ENCODE results near the gene HNF1B. TPM values are rescaled to one million over a fixed set of nuclear protein-coding genes. Genes with fewer than 3 reads are reported as not detected.
A peak's percentile ranks its signal among the peaks of the same experiment; 100 is the strongest.

Gene HNF1B
- polyA plus RNA-seq (2013), result not detected

DNA sequence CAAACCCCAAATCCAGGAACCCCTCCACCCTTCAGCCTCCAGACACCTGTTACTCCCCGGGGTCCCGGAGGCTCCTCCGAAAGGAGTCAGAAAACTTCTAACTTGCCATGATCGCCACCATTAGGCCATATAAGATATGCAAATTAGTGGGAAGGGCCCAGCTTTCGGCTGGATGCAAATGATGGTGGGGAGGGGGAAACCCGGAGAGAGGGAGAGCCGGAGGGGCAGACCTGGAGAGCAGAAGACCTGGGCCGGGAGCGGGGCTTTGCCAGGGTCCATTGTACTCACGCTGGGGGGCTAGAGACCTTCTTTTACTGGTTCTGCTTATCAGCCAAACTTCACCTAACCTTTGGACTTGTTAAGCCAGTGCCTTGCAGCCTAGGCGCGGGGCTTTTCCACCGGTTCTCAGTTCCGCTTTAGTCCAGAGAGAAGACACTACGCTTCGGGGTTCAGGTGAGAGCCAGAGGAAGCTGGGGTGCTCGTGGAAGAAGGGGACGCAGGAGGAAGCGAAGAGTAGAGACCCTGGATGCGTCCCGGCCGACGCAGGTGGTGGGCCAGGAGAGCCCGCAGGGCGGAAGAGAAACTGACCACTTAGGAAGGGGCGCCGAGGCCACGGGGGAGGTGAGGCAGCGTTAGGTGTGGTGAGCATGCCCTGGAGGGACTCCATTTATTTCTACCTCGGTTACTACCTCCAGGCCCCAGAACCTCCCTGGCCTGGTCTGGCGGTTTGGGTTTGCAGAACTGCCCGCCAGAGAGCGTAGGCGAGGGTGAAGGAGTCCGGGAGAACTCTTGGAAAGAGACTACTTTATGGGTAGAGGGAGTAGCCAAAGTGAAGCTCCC is at the start of gene HNF1B:
Gene HNF1B (minus strand): TSS at position 99 of the 840 bp plus-strand sequence. CDS start 175 bp downstream, outside the sequence.
- ChIA-PET POLR2A (no interaction called here), CTCF (interaction anchor here (1.0 to 1.7 kb wide), 4 partner anchors 8 to 25 kb away, joined by 3 to 6 read pairs (median 4); no protein-coding TSS in a partner anchor)
- peaks cover 5 to 83% (median 48%) of the 10 kb centered on the region in 5 experiments for H3K27me3 ChIP-seq (replicated peaks in 2 of 5; ENCODE audit: control insufficient read depth in 4 of 5, insufficient read depth in 5 of 5, low read length in 4 of 5)
- DNase-seq, result peak in 2 of 3 donors; percentile 69 to 72
- peaks cover 3 to 40% (median 34%) of the 10 kb centered on the region in 4 experiments for H3K4me1 ChIP-seq (ENCODE audit: control extremely low read depth in 1 of 4, control insufficient read depth in 4 of 4, insufficient read depth in 4 of 4, low read length in 3 of 4)
- H3K9me3 ChIP-seq (ENCODE audit: control extremely low read depth in 1 of 5, control insufficient read depth in 4 of 5, insufficient read depth in 2 of 5, low read depth in 1 of 5, low read length in 4 of 5), result no peaks in the 10 kb centered on the region
- H3K27ac ChIP-seq (ENCODE audit: insufficient read depth in 1 of 2, low read depth in 1 of 2, low read length in 2 of 2, poor library complexity in 1 of 2, severe bottlenecking in 2 of 2), result no peak within 1 kb of the TSS
- no peaks in the 10 kb centered on the region for H3K36me3 ChIP-seq (ENCODE audit: control insufficient read depth in 4 of 4, insufficient read depth in 4 of 4, low read length in 3 of 4)
- 2% methylated on average over 29 of the region's 35 CpGs for WGBS (ENCODE audit: insufficient coverage)
- peak within 1 kb of the TSS in 2 of 7 experiments; percentile 39 to 51 for H3K4me3 ChIP-seq (ENCODE audit: control insufficient read depth in 1 of 7, extremely low read depth in 1 of 7, insufficient read depth in 4 of 7, low read depth in 2 of 7, low read length in 6 of 7)

GRCh38 chr17:37792787-37793186 is 47.9 kb upstream of the HNF1B start:
- Histone ChIP-seq H3K36me3 (ENCODE audit: control insufficient read depth in 4 of 4, insufficient read depth in 4 of 4, low read length in 3 of 4) (no peaks in the 10 kb centered on the region), H3K4me1 (ENCODE audit: control extremely low read depth in 1 of 4, control insufficient read depth in 4 of 4, insufficient read depth in 4 of 4, low read length in 3 of 4) (no peaks in the 10 kb centered on the region), H3K27me3 (replicated peaks in 2 of 5; ENCODE audit: control insufficient read depth in 4 of 5, insufficient read depth in 5 of 5, low read length in 4 of 5) (peaks cover 0 to 16% (median 0%) of the 10 kb centered on the region in 5 experiments), H3K4me3 (ENCODE audit: control insufficient read depth in 1 of 7, extremely low read depth in 1 of 7, insufficient read depth in 4 of 7, low read depth in 2 of 7, low read length in 6 of 7) (no peak overlapping the region), H3K9me3 (ENCODE audit: control extremely low read depth in 1 of 5, control insufficient read depth in 4 of 5, insufficient read depth in 2 of 5, low read depth in 1 of 5, low read length in 4 of 5) (no peaks in the 10 kb centered on the region), H3K27ac (ENCODE audit: insufficient read depth in 1 of 2, low read depth in 1 of 2, low read length in 2 of 2, poor library complexity in 1 of 2, severe bottlenecking in 2 of 2) (no peak overlapping the region)
- 100% methylated on average over 1 of the region's 2 CpGs for WGBS (ENCODE audit: insufficient coverage)
- DNase-seq, result no peak
- POLR2A ChIA-PET, result no interaction called here
- CTCF ChIA-PET, result interaction anchor here (0.7 to 1.8 kb wide), 4 partner anchors 13 to 143 kb away, joined by 3 to 7 read pairs (median 4); no protein-coding TSS in a partner anchor

DNA sequence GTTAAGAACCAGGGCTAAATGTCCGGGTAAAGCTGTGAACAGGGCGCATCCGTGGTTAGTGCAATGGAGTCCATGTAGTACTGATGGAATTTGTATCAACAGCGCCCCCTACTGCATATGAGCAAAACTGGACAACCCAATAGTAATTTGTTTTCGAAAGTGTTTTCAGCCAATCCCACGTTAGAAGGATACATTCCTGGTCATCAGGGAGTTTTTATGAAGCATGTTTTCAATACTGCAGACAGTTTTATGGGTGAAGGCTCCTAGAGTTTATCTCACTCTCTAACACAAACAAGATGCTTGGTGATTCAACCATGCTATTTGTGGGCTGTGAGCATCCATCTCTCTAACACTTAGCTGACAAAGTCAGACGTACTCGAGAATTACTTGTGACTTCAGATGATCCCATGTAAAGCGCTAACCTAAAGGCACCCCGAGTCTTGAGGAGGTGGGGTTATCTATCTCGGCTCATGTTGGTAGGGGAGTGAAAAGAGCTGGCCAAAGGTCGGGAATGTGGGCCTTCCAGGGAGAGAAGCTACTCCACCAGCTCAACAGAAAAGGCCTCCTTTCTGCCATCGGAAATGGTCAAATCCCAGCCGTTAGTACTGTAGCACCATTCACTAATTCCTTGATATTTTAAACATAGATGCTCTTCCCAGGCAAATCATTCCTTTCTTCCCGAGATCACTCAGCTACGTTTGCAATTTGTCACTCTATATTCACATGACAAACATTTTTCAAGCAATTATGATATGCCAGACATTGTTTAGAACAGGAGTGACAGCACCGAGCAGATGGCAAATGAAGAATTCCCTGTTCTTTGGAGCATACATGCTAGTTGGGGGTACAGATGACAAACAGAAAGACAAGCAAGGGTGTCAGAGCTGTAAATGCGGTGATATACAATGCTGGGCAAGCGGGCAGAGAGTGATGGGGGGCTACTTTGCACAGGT is 46.9 kb upstream of the HNF1B start:
- 79% methylated on average over 19 of the region's 19 CpGs for WGBS (ENCODE audit: insufficient coverage)
- peaks cover 0 to 16% (median 0%) of the 10 kb centered on the region in 5 experiments for H3K27me3 ChIP-seq (replicated peaks in 2 of 5; ENCODE audit: control insufficient read depth in 4 of 5, insufficient read depth in 5 of 5, low read length in 4 of 5)
- ChIA-PET POLR2A (no interaction called here), CTCF (interaction anchor here (0.6 to 1.8 kb wide), 8 partner anchors 18 to 154 kb away, joined by 3 to 7 read pairs (median 4); no protein-coding TSS in a partner anchor)
- no peaks in the 10 kb centered on the region for H3K9me3 ChIP-seq (ENCODE audit: control extremely low read depth in 1 of 5, control insufficient read depth in 4 of 5, insufficient read depth in 2 of 5, low read depth in 1 of 5, low read length in 4 of 5)
- no peaks in the 10 kb centered on the region for H3K4me1 ChIP-seq (ENCODE audit: control extremely low read depth in 1 of 4, control insufficient read depth in 4 of 4, insufficient read depth in 4 of 4, low read length in 3 of 4)
- H3K36me3 ChIP-seq (ENCODE audit: control insufficient read depth in 4 of 4, insufficient read depth in 4 of 4, low read length in 3 of 4), result no peaks in the 10 kb centered on the region
- no peak overlapping the region for H3K27ac ChIP-seq (ENCODE audit: insufficient read depth in 1 of 2, low read depth in 1 of 2, low read length in 2 of 2, poor library complexity in 1 of 2, severe bottlenecking in 2 of 2)
- peak; percentile 50 to 72 (median 59) for DNase-seq
- no peak overlapping the region for H3K4me3 ChIP-seq (ENCODE audit: control insufficient read depth in 1 of 7, extremely low read depth in 1 of 7, insufficient read depth in 4 of 7, low read depth in 2 of 7, low read length in 6 of 7)

DNA sequence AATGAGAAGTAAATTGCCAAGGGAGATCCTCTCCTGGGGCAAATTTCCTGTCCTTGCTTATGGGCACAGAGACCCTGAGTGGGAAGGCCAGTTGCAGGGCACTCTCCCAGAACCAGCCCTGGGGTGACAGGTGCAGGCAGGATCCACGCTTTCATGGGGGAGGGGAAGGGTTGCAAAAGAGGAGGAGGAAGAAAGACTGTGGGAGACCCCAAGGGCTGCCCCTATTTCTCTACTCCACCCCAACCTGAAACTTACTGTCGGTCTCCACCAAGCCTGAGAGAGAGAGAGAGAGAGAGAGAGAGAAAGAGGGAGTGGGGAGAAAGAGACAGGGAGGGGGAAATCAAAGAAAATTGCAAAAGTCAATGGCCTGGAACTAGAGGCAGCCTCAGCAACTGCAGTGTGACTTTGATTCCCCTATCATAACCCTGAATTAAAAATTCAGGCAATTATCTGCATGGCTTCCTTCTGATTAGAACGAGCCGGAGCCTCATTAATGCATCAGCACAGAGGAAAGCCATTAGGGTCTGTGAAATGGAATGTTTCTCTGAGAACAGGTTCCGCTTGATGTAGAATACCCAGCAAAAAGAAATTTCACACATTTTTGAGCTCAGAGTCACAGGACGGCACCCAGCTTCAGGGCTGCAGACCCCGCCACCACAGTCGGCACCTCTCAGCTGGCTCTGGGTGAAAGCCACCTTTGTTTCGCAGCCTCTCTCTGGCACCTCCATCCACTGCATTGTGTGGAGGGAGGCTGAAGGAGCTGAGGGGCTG is 45.1 kb upstream of the HNF1B start:
- Histone ChIP-seq H3K27me3 (replicated peaks in 2 of 5; ENCODE audit: control insufficient read depth in 4 of 5, insufficient read depth in 5 of 5, low read length in 4 of 5) (peaks cover 0 to 16% (median 0%) of the 10 kb centered on the region in 5 experiments), H3K4me1 (ENCODE audit: control extremely low read depth in 1 of 4, control insufficient read depth in 4 of 4, insufficient read depth in 4 of 4, low read length in 3 of 4) (no peaks in the 10 kb centered on the region), H3K9me3 (ENCODE audit: control extremely low read depth in 1 of 5, control insufficient read depth in 4 of 5, insufficient read depth in 2 of 5, low read depth in 1 of 5, low read length in 4 of 5) (no peaks in the 10 kb centered on the region), H3K27ac (ENCODE audit: insufficient read depth in 1 of 2, low read depth in 1 of 2, low read length in 2 of 2, poor library complexity in 1 of 2, severe bottlenecking in 2 of 2) (no peak overlapping the region), H3K4me3 (ENCODE audit: control insufficient read depth in 1 of 7, extremely low read depth in 1 of 7, insufficient read depth in 4 of 7, low read depth in 2 of 7, low read length in 6 of 7) (no peak overlapping the region), H3K36me3 (ENCODE audit: control insufficient read depth in 4 of 4, insufficient read depth in 4 of 4, low read length in 3 of 4) (no peaks in the 10 kb centered on the region)
- POLR2A ChIA-PET, result interaction anchor here (0.6 kb wide), 1 partner anchor 74 kb away, joined by 5 read pairs; no protein-coding TSS in a partner anchor
- CTCF ChIA-PET, result interaction anchor here (1.0 to 1.4 kb wide), 2 partner anchors 23 to 56 kb away, joined by 3 to 4 read pairs; no protein-coding TSS in a partner anchor
- WGBS (ENCODE audit: insufficient coverage), result 98% methylated on average over 7 of the region's 9 CpGs
- DNase-seq, result no peak

GRCh38 chr17:37789021-37789565 is 44.2 kb upstream of the HNF1B start:
- Histone ChIP-seq H3K4me1 (ENCODE audit: control extremely low read depth in 1 of 4, control insufficient read depth in 4 of 4, insufficient read depth in 4 of 4, low read length in 3 of 4) (no peaks in the 10 kb centered on the region), H3K9me3 (ENCODE audit: control extremely low read depth in 1 of 5, control insufficient read depth in 4 of 5, insufficient read depth in 2 of 5, low read depth in 1 of 5, low read length in 4 of 5) (no peaks in the 10 kb centered on the region), H3K36me3 (ENCODE audit: control insufficient read depth in 4 of 4, insufficient read depth in 4 of 4, low read length in 3 of 4) (no peaks in the 10 kb centered on the region), H3K4me3 (ENCODE audit: control insufficient read depth in 1 of 7, extremely low read depth in 1 of 7, insufficient read depth in 4 of 7, low read depth in 2 of 7, low read length in 6 of 7) (no peak overlapping the region), H3K27me3 (replicated peaks in 2 of 5; ENCODE audit: control insufficient read depth in 4 of 5, insufficient read depth in 5 of 5, low read length in 4 of 5) (peaks cover 0 to 16% (median 0%) of the 10 kb centered on the region in 5 experiments), H3K27ac (ENCODE audit: insufficient read depth in 1 of 2, low read depth in 1 of 2, low read length in 2 of 2, poor library complexity in 1 of 2, severe bottlenecking in 2 of 2) (no peak overlapping the region)
- POLR2A ChIA-PET, result no interaction called here
- DNase-seq, result no peak
- CTCF ChIA-PET, result no interaction called here
- 80% methylated on average over 5 of the region's 5 CpGs for whole genome bisulfite sequencing (ENCODE audit: insufficient coverage)

DNA sequence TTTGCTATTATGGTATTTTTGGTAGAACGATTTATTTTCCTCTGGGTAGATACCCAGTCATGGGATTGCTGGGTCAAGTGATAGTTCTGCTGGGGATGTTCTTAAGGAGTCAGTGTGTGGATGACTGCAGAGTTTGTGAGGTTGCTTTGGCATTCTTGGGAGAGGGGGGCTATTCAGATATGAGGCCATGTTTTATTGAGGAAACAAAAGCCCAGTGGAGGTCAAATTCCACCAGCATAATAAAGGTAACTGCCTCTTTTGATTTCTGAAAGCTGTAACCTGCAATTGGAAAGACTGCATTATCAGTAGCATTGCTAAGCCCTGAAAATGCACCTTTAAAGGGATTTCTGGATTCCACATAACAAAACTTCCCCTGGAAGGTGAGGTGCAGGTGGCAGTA is 43.7 kb upstream of the HNF1B start:
- WGBS (ENCODE audit: insufficient coverage), result 89% methylated on average over 1 of the region's 1 CpG
- Histone ChIP-seq H3K27ac (ENCODE audit: insufficient read depth in 1 of 2, low read depth in 1 of 2, low read length in 2 of 2, poor library complexity in 1 of 2, severe bottlenecking in 2 of 2) (no peak overlapping the region), H3K4me1 (ENCODE audit: control extremely low read depth in 1 of 4, control insufficient read depth in 4 of 4, insufficient read depth in 4 of 4, low read length in 3 of 4) (no peaks in the 10 kb centered on the region), H3K27me3 (replicated peaks in 2 of 5; ENCODE audit: control insufficient read depth in 4 of 5, insufficient read depth in 5 of 5, low read length in 4 of 5) (peaks cover 0 to 16% (median 0%) of the 10 kb centered on the region in 5 experiments), H3K4me3 (ENCODE audit: control insufficient read depth in 1 of 7, extremely low read depth in 1 of 7, insufficient read depth in 4 of 7, low read depth in 2 of 7, low read length in 6 of 7) (no peak overlapping the region), H3K36me3 (ENCODE audit: control insufficient read depth in 4 of 4, insufficient read depth in 4 of 4, low read length in 3 of 4) (no peaks in the 10 kb centered on the region), H3K9me3 (ENCODE audit: control extremely low read depth in 1 of 5, control insufficient read depth in 4 of 5, insufficient read depth in 2 of 5, low read depth in 1 of 5, low read length in 4 of 5) (peaks cover 0 to 4% (median 0%) of the 10 kb centered on the region in 5 experiments)
- ChIA-PET CTCF (no interaction called here), POLR2A (no interaction called here)
- no peak for DNase-seq
